Tibial artery (tissue), 4 donors: ENCODE data around the gene SGIP1.

Source experiments
- DNase-seq, 2 donors: peaks; one replicate each; pipeline ENCODE4 v3.0.0-alpha.2; 2019
- H3K27ac ChIP-seq, 2 donors: fragments of 200-600 bp; sonication (generic) in 1 of 2; 1 replicate in 1 of 2; 2 replicates in 1 of 2; pipeline ENCODE4 v1.5.1; 2018 to 2019; ENCODE audit warnings: mild to moderate bottlenecking in 1 of 2
- H3K27me3 ChIP-seq, 2 donors: fragments of 200-600 bp; sonication (generic) in 1 of 2; one replicate each; pipeline versions ENCODE4 v1.5.1 to v1.6.0; 2016 to 2019
- H3K36me3 ChIP-seq, 3 donors: fragments of 200-600 bp; sonication (generic) in 2 of 3; one replicate each; pipeline ENCODE4 v1.5.1; 2016 to 2019; ENCODE audit warnings: mild to moderate bottlenecking in 2 of 3
- H3K4me1 ChIP-seq, 4 donors: fragments of 200-600 bp; sonication (generic) in 2 of 4; 1 replicate in 3 of 4; 2 replicates in 1 of 4; pipeline ENCODE4 v1.5.1; 2016 to 2019
- H3K4me3 ChIP-seq, 2 donors: fragments of 200-600 bp; sonication (generic) in 1 of 2; 1 replicate in 1 of 2; 2 replicates in 1 of 2; pipeline ENCODE4 v1.5.1; 2018 to 2019; ENCODE audit warnings: mild to moderate bottlenecking in 2 of 2
- H3K9me3 ChIP-seq, 3 donors: fragments of 200-600 bp; sonication (generic) in 1 of 3; one replicate each; pipeline ENCODE4 v1.5.1; 2016 to 2019
- CTCF ChIP-seq, 2 experiments: fragments of 200-600 bp in 1 of 2; fragments of 450-650 bp in 1 of 2; IDR thresholded peaks; one replicate each; pipeline ENCODE4 v1.5.1; 2017 to 2019; ENCODE audit warnings: antibody characterized with exemption in 2 of 2, mild to moderate bottlenecking in 1 of 2, moderate library complexity in 1 of 2
- intact Hi-C: fragments of 100-400 bp; cut with DNase I; formaldehyde crosslinking; loops from one replicate; pipeline ENCODE4 v1.15.0; 2023; ENCODE audit warnings: low total_unique reads

Gene SGIP1

DNA sequence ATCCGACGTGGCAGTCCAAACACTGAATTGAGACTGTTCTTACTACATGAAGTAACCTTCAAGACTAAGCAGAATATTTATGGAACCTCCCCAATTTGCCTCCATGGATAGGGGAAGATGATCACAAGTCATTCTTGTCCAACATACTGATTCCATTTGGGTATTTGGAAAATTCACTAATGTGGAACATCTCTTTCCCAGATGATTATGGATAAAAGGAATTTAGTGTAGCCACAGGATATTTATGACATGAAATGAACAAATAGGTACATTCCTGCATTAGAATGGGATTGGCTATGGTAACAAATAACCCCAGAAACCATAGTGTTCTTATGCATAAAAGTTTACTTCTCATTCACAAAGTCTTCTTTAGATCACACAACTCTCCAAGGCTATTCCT is 40.2 kb upstream of the SGIP1 start:
- Histone ChIP-seq H3K9me3 (no peaks in the 10 kb centered on the region), H3K27ac (no peak overlapping the region), H3K27me3 (no peaks in the 10 kb centered on the region), H3K4me1 (peaks cover 0 to 16% (median 5%) of the 10 kb centered on the region in 4 donors), H3K36me3 (no peaks in the 10 kb centered on the region), H3K4me3 (no peak overlapping the region)
- intact Hi-C loops = no loop called here
- no peak for TF ChIP-seq CTCF (IDR thresholded peaks at IDR 0.05)
- DNase-seq = no peak

DNA sequence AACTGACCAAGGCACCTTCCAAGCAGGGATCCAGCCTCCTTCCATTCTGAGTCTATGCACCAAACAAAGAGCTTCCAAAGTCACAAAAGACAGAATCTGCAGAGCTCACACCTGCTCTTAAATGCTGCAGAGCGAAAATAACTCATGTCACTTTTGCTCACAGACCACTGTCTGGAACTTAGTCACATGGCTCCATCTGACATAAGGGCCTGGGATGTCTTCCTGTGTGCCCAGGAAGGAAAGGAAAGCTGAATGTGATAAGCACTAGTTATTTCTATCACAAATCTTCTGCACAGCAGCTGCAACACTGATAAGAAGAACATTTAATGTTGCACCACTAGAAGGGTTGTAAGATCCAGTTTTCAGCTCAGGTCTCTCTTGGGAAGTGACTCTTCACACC is 39.5 kb upstream of the SGIP1 start:
- no peak for TF ChIP-seq CTCF (IDR thresholded peaks at IDR 0.05)
- no peak overlapping the region for H3K27ac ChIP-seq
- H3K9me3 ChIP-seq = no peaks in the 10 kb centered on the region
- intact Hi-C loops = no loop called here
- H3K4me3 ChIP-seq = no peak overlapping the region
- no peaks in the 10 kb centered on the region for H3K27me3 ChIP-seq
- no peaks in the 10 kb centered on the region for H3K36me3 ChIP-seq
- peaks cover 0 to 16% (median 5%) of the 10 kb centered on the region in 4 donors for H3K4me1 ChIP-seq
- DNase-seq = no peak

GRCh38 chr1:66495495-66495894 is 38.5 kb upstream of the SGIP1 start:
- H3K27ac ChIP-seq = no peak overlapping the region
- H3K4me3 ChIP-seq = no peak overlapping the region
- H3K36me3 ChIP-seq = no peaks in the 10 kb centered on the region
- intact Hi-C loops = no loop called here
- H3K4me1 ChIP-seq = peaks cover 0 to 9% (median 1%) of the 10 kb centered on the region in 4 donors
- no peaks in the 10 kb centered on the region for H3K9me3 ChIP-seq
- no peak for TF ChIP-seq CTCF (IDR thresholded peaks at IDR 0.05)
- H3K27me3 ChIP-seq = no peaks in the 10 kb centered on the region
- no peak for DNase-seq

GRCh38 chr1:66497910-66498309 is 36.0 kb upstream of the SGIP1 start:
- Histone ChIP-seq H3K27me3 (no peaks in the 10 kb centered on the region), H3K4me1 (no peaks in the 10 kb centered on the region), H3K4me3 (no peak overlapping the region), H3K9me3 (no peaks in the 10 kb centered on the region), H3K36me3 (no peaks in the 10 kb centered on the region), H3K27ac (no peak overlapping the region)
- no peak for DNase-seq
- TF ChIP-seq CTCF (IDR thresholded peaks at IDR 0.05) = no peak
- intact Hi-C loops = no loop called here

DNA sequence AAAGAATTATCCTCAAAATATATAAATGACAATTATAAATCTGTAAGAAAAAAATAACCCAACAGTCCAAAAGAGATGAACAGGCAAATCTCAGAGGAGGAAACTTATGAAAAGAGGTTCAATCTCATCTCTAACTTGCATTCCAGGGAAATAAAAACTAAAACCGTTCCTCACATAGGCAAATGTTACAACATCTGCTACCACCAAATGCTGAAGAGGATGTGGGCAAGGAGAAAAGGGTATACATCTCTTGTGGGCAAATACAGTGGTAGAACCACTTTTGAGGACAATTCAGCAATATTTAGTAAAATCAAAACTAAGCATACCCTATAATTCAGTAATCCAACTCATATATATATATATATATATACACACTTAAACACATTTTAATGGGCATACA is 33.7 kb upstream of the SGIP1 start:
- H3K9me3 ChIP-seq = no peaks in the 10 kb centered on the region
- peaks cover 0 to 4% (median 0%) of the 10 kb centered on the region in 4 donors for H3K4me1 ChIP-seq
- TF ChIP-seq CTCF (IDR thresholded peaks at IDR 0.05) = no peak
- no peak overlapping the region for H3K27ac ChIP-seq
- intact Hi-C loops = loop anchor here (5.0 kb wide), 1 partner anchor 53 kb away; no protein-coding TSS in a partner anchor
- no peak overlapping the region for H3K4me3 ChIP-seq
- H3K36me3 ChIP-seq = no peaks in the 10 kb centered on the region
- no peak for DNase-seq
- H3K27me3 ChIP-seq = no peaks in the 10 kb centered on the region

- H3K27ac ChIP-seq = no peak overlapping the region
- peaks cover 0 to 15% (median 0%) of the 10 kb centered on the region in 4 donors for H3K4me1 ChIP-seq
- H3K27me3 ChIP-seq = no peaks in the 10 kb centered on the region
- DNase-seq = no peak
- H3K36me3 ChIP-seq = no peaks in the 10 kb centered on the region
- intact Hi-C loops = loop anchor here (5.0 kb wide), 1 partner anchor 55 kb away; no protein-coding TSS in a partner anchor
- H3K9me3 ChIP-seq = no peaks in the 10 kb centered on the region
- H3K4me3 ChIP-seq = no peak overlapping the region
- no peak for TF ChIP-seq CTCF (IDR thresholded peaks at IDR 0.05)
Observed at GRCh38 chr1:66502086-66502485, 31.9 kb upstream of the SGIP1 start.
